HCEC 1CT (cell line): ENCODE measurements around the gene ZDHHC14.

Experiments
- DNase-seq: peaks from one replicate; pipeline ENCODE4 v3.0.0-alpha.2; 2017

The ZDHHC14 gene

GRCh38 chr6:157538168-157538567 is 157.2 kb downstream of the ZDHHC14 start:
- no peak for DNase-seq

- DNase-seq, result no peak
Measured at GRCh38 chr6:157538698-157539097, 157.7 kb downstream of the ZDHHC14 start.

DNA sequence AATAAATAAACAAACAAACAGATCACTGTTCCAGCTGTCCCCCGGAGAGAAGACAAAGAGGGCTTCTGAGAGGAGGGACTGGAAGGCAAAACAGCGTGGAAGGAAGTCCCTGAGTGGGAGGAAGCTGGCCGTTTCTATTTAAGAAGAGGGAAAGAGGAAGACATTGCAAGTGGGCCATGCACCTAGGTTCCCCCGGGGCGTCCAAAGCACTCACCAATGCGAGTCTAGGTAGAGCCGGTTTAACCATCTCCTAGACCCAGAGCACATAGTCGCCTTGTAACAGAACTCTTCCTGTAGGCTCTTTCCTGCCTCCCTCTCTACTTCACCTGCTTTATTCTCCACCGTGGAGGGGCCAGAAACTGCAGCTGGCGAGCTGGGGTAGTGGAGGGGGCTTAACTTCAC is 158.4 kb downstream of the ZDHHC14 start:
- DNase-seq, result no peak

DNA sequence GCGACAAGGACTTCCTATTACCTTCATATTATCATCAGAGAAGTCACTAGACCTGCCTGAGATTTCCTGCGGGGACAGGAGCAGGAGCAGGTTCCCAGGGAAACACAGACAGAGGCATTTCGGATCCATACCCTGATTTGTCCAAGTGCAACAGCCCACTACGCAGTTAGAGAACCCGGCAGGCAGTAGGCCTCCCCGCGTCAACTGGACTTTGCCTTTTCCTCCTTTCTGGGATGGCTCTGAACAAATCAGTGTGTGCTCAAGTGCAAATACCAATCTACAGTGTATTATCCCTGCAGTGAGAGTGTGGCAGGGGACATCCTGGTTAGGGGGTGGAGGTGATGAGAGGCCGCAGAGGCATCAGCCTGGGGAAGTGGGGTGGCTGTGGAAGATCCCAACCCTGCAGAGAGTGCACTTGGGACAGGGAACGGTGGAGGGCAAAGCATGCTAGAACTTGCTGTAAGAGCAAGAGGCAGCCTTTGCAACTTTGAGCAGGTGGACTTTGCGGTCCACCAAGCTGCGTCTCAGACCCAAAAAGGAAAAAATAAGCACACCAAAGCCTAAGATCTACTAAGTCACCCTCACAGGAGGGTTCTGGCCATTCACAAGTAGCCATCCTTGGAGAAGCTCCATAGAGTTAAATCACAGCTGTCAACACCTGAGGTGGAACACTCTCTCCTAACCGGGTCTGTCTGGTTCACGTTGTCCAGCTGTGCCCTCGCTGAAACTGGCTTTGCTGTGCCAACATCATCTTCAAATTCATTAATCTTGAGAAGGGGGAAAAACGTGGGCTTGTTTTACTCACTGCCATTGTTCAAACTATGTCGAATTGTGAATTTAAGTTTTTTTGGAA is 159.1 kb downstream of the ZDHHC14 start:
- DNase-seq, result no peak

GRCh38 chr6:157541618-157542413 is 160.8 kb downstream of the ZDHHC14 start:
- no peak for DNase-seq

DNA sequence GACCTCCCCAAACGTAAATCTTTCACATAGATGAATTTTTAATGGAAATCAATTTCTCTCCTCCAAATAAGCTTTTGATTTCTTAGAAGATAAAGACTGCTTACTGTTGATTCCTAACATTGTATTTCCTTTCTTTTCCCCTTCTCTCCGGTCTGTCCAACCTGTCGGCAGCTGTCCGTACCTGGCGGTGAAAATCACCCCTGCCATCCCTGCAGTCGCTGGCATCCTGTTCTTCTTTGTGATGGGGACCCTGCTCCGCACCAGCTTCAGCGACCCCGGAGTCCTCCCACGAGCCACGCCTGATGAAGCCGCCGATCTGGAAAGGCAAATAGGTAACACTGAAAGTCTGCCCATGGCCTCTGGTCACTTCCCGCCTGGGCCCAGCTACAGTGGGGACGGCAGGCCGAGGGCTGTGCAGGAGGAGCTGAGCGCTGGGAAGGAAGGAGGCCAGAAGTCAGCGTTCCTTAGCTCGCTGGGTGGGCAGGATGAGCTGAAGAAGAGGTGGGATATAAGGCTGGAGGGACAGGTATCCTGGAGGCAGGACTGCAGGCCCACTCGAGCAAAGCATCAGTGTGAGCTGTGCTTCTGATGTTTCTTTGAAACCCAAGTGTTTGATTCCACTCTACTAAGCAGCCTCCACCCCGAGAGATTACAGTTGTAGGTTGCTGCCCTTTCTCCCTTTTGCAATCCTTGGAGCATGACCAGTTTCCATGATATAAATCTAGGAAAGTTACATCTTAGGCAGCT is 161.6 kb downstream of the ZDHHC14 start:
- DNase-seq, result no peak

GRCh38 chr6:157546321-157546720 is 165.3 kb downstream of the ZDHHC14 start:
- DNase-seq, result no peak

GRCh38 chr6:157547112-157547511 is 166.1 kb downstream of the ZDHHC14 start:
- DNase-seq, result no peak

DNA sequence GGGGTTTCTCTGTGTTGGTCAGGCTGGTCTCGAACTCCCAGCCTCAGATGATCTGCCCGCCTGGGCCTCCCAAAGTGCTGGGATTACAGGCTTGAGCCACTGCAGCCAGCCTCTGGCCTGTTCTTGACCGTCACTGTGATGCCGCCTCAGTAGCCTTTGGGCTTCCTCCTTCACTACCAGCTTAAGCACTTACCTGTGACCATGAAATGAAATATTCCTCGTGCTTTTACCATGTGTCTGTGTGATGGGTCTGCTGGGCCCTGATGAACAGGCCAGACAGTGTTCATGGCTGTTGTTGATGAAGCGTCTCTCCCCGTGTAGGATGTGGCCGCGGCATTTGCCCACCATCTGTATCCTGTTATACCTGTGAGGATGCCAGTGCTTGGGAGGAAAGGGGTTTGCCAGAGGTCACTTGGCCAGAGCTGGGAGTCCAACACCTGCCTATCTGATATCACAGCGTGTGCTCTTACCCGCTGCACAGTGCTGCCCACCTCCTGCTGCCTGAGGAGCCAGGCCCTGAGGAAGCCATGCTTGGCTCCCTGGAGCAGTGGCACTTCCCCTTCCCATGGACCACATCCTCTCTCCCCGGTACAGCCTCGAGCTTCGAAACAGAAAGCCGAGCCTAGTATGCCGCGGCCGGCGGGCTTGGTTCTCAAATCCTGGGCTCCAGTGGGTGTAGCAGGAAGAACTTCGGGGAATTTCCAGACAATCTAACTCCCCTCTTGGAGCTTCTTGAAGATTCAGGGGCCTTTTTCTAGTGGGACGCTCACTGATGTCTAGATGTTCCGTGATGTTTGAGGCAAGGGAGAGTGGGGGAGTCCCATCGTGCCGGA is 167.9 kb downstream of the ZDHHC14 start:
- DNase-seq, result no peak

DNA sequence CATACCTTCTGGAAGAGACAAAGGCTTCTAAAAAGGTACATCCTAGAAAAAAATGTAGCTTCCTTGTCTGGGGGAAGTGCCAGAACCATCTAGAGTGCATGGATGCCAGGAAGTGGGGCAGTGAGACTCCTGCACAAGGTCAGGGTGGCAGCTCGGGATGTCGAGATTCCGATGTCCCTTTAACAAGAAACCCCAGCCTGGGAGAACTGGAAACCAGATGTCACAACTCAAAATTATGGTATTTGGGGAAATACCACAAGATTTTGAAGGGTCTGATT is 168.4 kb downstream of the ZDHHC14 start:
- no peak for DNase-seq

DNA sequence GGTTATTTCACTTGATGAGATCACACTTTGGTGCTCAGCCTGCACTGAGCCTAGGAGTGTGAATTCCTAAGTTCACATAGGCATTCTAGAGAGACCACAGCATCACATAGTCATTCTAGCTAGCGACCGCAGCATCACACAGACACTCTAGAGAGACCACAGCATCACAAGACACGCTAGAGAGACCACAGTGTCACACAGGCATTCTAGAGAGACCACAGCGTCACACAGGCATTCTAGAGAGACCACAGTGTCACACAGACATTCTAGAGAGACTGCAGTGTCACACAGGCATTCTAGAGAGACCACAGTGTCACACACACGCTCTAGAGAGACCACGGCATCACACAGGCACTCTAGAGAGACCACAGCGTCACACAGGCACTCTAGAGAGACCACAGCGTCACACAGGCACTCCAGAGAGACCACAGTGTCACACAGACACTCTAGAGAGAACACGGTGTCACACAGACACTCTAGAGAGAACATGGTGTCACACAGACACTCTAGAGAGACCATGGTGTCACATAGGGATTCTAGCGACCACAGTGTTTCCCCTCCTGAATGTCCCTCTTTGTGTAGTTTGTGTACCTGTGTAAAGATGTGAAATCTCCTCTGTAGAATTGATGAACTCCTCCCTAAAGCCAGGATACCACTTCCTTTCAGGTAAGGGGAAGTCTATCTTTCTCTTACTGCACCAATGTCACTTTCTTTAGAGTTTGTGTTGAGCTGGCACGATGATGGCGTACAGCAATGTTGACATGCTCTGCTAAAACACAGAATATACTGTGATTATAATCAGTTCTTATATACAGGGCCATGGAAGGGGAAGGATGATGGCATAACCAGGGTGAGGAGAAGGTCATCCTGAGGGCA is 169.4 kb downstream of the ZDHHC14 start:
- no peak for DNase-seq

DNA sequence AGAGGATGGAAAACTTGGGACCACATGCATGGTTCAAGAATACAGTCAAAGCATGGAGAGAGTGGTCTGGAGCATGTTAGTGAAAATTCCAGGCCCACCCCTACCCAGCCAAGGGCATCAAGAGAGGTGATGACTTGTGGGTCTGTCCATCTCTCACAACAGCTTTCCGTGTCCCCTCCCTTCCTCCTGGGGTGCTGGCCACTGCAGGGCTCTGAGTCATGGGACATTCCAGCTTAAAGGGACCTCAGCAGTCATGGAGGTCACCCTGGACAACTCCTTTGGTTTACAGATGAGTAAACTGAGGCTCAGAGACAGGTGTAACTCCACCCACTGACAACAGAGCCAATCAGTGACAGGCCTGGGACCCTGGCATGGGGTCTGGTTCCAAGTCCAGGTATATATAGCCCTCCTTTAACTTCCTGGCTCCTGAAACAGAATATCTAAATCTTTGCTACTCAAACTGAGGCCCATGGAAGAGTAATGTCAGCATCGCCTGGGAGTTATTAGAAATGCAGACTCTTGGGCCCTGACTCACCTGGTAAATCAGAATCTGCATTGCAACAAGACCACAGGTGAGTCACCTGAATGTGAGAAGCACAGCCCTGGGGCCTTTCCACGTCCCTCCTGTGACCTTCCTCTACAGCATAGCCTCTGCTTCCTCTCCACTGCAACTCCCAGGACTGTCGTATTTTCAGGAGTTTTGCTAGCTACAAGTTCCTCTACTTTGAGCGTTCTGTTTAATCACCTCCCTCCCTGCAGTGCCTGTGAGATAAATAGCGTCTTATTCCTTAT is 170.2 kb downstream of the ZDHHC14 start:
- no peak for DNase-seq

DNA sequence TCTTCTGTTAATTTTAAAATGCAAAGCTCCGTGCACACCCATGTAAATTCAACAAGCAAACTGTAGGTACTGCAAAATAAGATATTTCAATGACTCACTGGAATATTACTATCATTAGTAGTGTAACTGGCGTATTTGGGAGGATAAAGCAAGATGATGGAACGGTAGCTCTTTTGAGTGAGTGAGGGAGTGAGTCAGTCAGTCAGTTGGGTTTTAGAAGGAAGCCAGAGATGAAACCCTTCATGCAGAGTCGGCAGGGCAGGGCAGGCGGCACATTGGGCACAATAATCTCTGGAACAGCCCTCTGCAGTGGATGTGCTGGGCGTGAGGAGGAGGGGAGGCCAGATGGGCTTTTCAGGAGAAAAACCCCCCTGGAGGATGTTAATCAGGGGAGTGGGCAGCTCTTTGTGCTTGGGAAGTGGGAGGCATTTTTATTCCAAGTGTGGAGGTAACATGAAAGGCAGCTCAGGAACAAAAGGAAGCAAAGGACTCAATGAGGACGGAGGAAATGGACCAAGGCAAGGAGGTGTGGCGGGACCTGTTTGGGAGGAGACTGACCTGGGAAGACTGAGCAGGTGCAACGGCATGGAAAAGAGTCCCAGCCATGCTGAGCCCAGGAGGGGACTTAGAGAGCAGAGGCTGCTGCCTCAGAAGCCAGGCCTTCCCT is 171.2 kb downstream of the ZDHHC14 start:
- no peak for DNase-seq

DNA sequence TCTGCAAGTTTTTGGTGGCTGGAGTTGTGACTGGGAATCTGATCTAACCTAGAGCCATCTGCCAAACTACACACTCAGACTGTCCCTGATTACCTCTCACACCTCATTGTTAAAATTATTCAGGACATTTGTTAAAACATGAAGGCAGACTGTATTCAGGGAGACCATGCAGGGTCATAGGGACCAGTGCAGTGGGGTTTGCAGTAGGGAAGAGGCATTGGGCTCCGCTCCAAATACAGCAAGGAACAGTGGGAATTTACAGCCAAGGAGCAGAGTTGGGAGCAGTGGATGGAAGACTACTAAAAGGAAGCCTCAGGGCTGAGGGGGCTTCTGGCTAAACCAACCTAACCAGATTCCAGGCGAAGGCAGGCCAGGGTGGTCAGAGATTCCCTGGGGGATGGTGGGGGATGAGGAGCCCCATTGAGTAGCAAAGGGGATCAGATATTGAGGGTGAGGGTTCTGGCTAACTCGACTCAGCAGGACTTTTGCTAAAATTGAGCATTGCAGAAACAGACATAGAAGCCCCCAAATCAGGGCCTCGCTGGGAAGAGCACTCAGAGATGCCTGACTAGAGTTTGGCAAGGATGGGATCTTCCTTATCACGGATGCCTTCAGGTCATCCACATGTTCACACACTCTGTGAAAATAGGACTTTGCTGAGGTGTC is 172.0 kb downstream of the ZDHHC14 start:
- DNase-seq, result no peak

DNA sequence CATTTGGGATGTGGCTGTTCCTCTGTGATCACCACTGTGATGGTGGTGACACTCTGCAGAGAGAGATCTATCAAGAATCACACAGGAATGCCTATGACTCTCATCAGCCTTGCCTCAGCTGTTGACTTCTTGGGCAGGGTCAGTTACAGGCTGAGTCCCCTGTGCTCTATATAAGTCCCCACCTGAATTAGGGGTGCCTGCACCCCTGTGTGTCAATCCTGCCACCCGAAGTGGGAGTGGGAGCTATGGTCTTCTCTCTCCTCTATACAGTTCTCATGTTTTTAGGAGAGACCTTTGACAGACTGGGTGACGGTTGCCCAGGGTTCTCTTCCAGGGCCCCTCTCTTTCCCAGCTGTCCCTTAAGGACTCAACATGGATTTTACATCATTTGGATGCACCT is 173.8 kb downstream of the ZDHHC14 start:
- no peak for DNase-seq

GRCh38 chr6:157555455-157556143 is 174.6 kb downstream of the ZDHHC14 start:
- DNase-seq, result no peak

- DNase-seq, result no peak
Measured at GRCh38 chr6:157556144-157556645, 175.2 kb downstream of the ZDHHC14 start.

GRCh38 chr6:157556671-157557430 is 175.9 kb downstream of the ZDHHC14 start:
- DNase-seq, result no peak
